ENCODE measurements around the gene CSMD2. TPM values are rescaled to one million over a fixed set of nuclear protein-coding genes. Genes with fewer than 3 reads are reported as not detected.

Gene CSMD2
- total RNA-seq, 1 donor from 2014 or later = 0.27 TPM

- no peak for DNase-seq
- peaks cover 7% of the 10 kb centered on the region for H3K9me3 Mint-ChIP-seq (ENCODE audit: unreplicated experiment)
- no peak for TF ChIP-seq CTCF (IDR thresholded peaks at IDR 0.05; ENCODE audit: partially characterized antibody, unreplicated experiment)
- peaks cover 8% of the 10 kb centered on the region for H3K36me3 Mint-ChIP-seq (ENCODE audit: unreplicated experiment)
- H3K27ac Mint-ChIP-seq (ENCODE audit: unreplicated experiment) = no peak overlapping the region
- no peak overlapping the region for H3K4me3 Mint-ChIP-seq (ENCODE audit: unreplicated experiment)
- H3K27me3 Mint-ChIP-seq (ENCODE audit: unreplicated experiment) = peaks cover 4% of the 10 kb centered on the region
- no peaks in the 10 kb centered on the region for H3K4me1 Mint-ChIP-seq (ENCODE audit: low read depth, unreplicated experiment)
These were observed 104.1 kb downstream of the CSMD2 start for GRCh38 chr1:34060901-34061415.

- no peak for TF ChIP-seq CTCF (IDR thresholded peaks at IDR 0.05; ENCODE audit: partially characterized antibody, unreplicated experiment)
- no peak for DNase-seq
- peaks cover 6% of the 10 kb centered on the region for H3K9me3 Mint-ChIP-seq (ENCODE audit: unreplicated experiment)
- H3K36me3 Mint-ChIP-seq (ENCODE audit: unreplicated experiment) = peaks cover 8% of the 10 kb centered on the region
- H3K4me3 Mint-ChIP-seq (ENCODE audit: unreplicated experiment) = no peak overlapping the region
- H3K4me1 Mint-ChIP-seq (ENCODE audit: low read depth, unreplicated experiment) = no peaks in the 10 kb centered on the region
- peaks cover 4% of the 10 kb centered on the region for H3K27me3 Mint-ChIP-seq (ENCODE audit: unreplicated experiment)
- H3K27ac Mint-ChIP-seq (ENCODE audit: unreplicated experiment) = no peak overlapping the region
These were observed 104.8 kb downstream of the CSMD2 start for GRCh38 chr1:34060187-34060730.

GRCh38 chr1:34057347-34058130 lies 107.5 kb downstream of the CSMD2 start:
- Mint-ChIP-seq H3K4me1 (ENCODE audit: low read depth, unreplicated experiment) (no peaks in the 10 kb centered on the region), H3K36me3 (ENCODE audit: unreplicated experiment) (peaks cover under 1% of the 10 kb centered on the region), H3K4me3 (ENCODE audit: unreplicated experiment) (no peak overlapping the region), H3K27me3 (ENCODE audit: unreplicated experiment) (peaks cover 4% of the 10 kb centered on the region), H3K27ac (ENCODE audit: unreplicated experiment) (no peak overlapping the region), H3K9me3 (ENCODE audit: unreplicated experiment) (no peaks in the 10 kb centered on the region)
- TF ChIP-seq CTCF (IDR thresholded peaks at IDR 0.05; ENCODE audit: partially characterized antibody, unreplicated experiment) = no peak
- DNase-seq = no peak

- Mint-ChIP-seq H3K9me3 (ENCODE audit: unreplicated experiment) (no peaks in the 10 kb centered on the region), H3K36me3 (ENCODE audit: unreplicated experiment) (no peaks in the 10 kb centered on the region), H3K27me3 (ENCODE audit: unreplicated experiment) (peaks cover 1% of the 10 kb centered on the region), H3K4me3 (ENCODE audit: unreplicated experiment) (no peak overlapping the region), H3K27ac (ENCODE audit: unreplicated experiment) (no peak overlapping the region), H3K4me1 (ENCODE audit: low read depth, unreplicated experiment) (no peaks in the 10 kb centered on the region)
- DNase-seq = no peak
- no peak for TF ChIP-seq CTCF (IDR thresholded peaks at IDR 0.05; ENCODE audit: partially characterized antibody, unreplicated experiment)
These were observed 109.2 kb downstream of the CSMD2 start for GRCh38 chr1:34055818-34056217.

GRCh38 chr1:34054920-34055319 lies 110.1 kb downstream of the CSMD2 start:
- TF ChIP-seq CTCF (IDR thresholded peaks at IDR 0.05; ENCODE audit: partially characterized antibody, unreplicated experiment) = no peak
- H3K4me1 Mint-ChIP-seq (ENCODE audit: low read depth, unreplicated experiment) = no peaks in the 10 kb centered on the region
- H3K27ac Mint-ChIP-seq (ENCODE audit: unreplicated experiment) = no peak overlapping the region
- no peak for DNase-seq
- H3K9me3 Mint-ChIP-seq (ENCODE audit: unreplicated experiment) = no peaks in the 10 kb centered on the region
- H3K27me3 Mint-ChIP-seq (ENCODE audit: unreplicated experiment) = peaks cover 1% of the 10 kb centered on the region
- H3K4me3 Mint-ChIP-seq (ENCODE audit: unreplicated experiment) = no peak overlapping the region
- peaks cover under 1% of the 10 kb centered on the region for H3K36me3 Mint-ChIP-seq (ENCODE audit: unreplicated experiment)

Data from glutamatergic neuron (in vitro differentiated cells).